K562 (cell line): ENCODE results near the gene MS4A6E. TPM values are rescaled to one million over a fixed set of nuclear protein-coding genes. Genes with fewer than 3 reads are reported as not detected.

Source experiments
- ATAC-seq: fragments of 200-7000 bp; cut with Tn5 transposase; 3 replicates; pipeline ENCODE4 v1.9.1; 2020; ENCODE audit warnings: moderate library complexity
- BruUV-seq: library from RNA; stranded (reverse); fragments of 400-500 nt; replicated peaks from 2 replicates; lab custom pipeline; 2021; lab: Mats Ljungman, UMichigan
- CTCF ChIA-PET: fragments of 300-600 bp; formaldehyde crosslinking; extraction: SDS; loops from one replicate; lab custom pipeline; 2021; ENCODE audit warnings: low intra/inter-chr PET ratio; lab: Yijun Ruan, JAX
- POLR2A ChIA-PET: fragments of 300-600, 350-650 bp; sonication (Branson Sonifier 250); formaldehyde crosslinking; extraction: SDS; loops from one replicate; lab custom pipeline; 2021; ENCODE audit warnings: antibody characterized with exemption, inconsistent platforms; lab: Yijun Ruan, JAX
- DNase-seq, 4 experiments: peaks; one replicate each; pipeline versions ENCODE4 v3.0.0 to v3.0.0-alpha.2; 2011 to 2018; ENCODE audit warnings: low spot score in 3 of 4, mixed read lengths in 3 of 4; ENCODE audit errors: extremely low read depth in 1 of 4
- FAIRE-seq: peaks from 2 replicates; lab custom pipeline; 2011; peaks lifted over from hg19 to GRCh38; lab: Jason Lieb, UNC
- H2AFZ ChIP-seq: 2 replicates; pipeline ENCODE4 v1.6.0; 2011; ENCODE audit warnings: low read depth, low read length, control low read depth, inconsistent platforms
- H3K27ac ChIP-seq: fragments of 200-600 bp; 3 replicates; pipeline ENCODE4 v1.8.0; 2011; ENCODE audit warnings: low read depth, mild to moderate bottlenecking, control low read depth, inconsistent platforms, low read length, moderate library complexity, mixed read lengths; ENCODE audit errors: extremely low read depth
- H3K27me3 ChIP-seq, 2 experiments: fragments of 300-600 bp in 1 of 2; 2 replicates in 1 of 2; 3 replicates in 1 of 2; pipeline versions ENCODE4 v1.6.0 to v1.8.0; 2011; ENCODE audit warnings: inconsistent platforms in 2 of 2, low read length in 2 of 2, mild to moderate bottlenecking in 1 of 2, mixed read lengths in 1 of 2, moderate library complexity in 1 of 2; ENCODE audit not compliant: control insufficient read depth in 2 of 2, insufficient read depth in 2 of 2
- H3K36me3 ChIP-seq: fragments of 300-600 bp; 3 replicates; pipeline ENCODE4 v1.8.0; 2011; ENCODE audit warnings: mild to moderate bottlenecking, low read length, inconsistent platforms; ENCODE audit not compliant: control insufficient read depth, insufficient read depth
- H3K4me1 ChIP-seq, 2 experiments: fragments of 200-600 bp in 1 of 2; replicated peaks in 1 of 2; 2 replicates in 1 of 2; 3 replicates in 1 of 2; pipeline versions ENCODE4 v1.5.1 to v1.8.0; 2011; ENCODE audit warnings: inconsistent platforms in 2 of 2, low read length in 2 of 2, mild to moderate bottlenecking in 1 of 2, mixed read lengths in 1 of 2, moderate library complexity in 1 of 2; ENCODE audit not compliant: control insufficient read depth in 2 of 2, insufficient read depth in 2 of 2
- H3K4me2 ChIP-seq: 2 replicates; pipeline ENCODE4 v1.6.1; 2011; ENCODE audit warnings: low read length, control low read depth, inconsistent platforms, mixed read lengths; ENCODE audit not compliant: insufficient read depth
- H3K4me3 ChIP-seq: fragments of 200-600 bp; sonication (generic), shearing (Covaris generic); 2 replicates; pipeline ENCODE4 v1.5.1; 2016; ENCODE audit warnings: control low read depth, inconsistent platforms
- H3K79me2 ChIP-seq: fragments of 200-600 bp; 3 replicates; pipeline ENCODE4 v1.8.0; 2011; ENCODE audit warnings: low read length, inconsistent platforms; ENCODE audit not compliant: control insufficient read depth, insufficient read depth
- H3K9ac ChIP-seq, 2 experiments: 2 replicates each; pipeline versions ENCODE4 v1.6.0 to v1.6.1; 2011; ENCODE audit warnings: low read depth in 2 of 2, low read length in 2 of 2, control low read depth in 1 of 2, inconsistent platforms in 1 of 2, mild to moderate bottlenecking in 1 of 2, mixed read lengths in 1 of 2; ENCODE audit not compliant: insufficient read depth in 1 of 2
- H3K9me1 ChIP-seq: one replicate; pipeline ENCODE4 v1.6.0; 2011; ENCODE audit warnings: inconsistent platforms, mild to moderate bottlenecking, low read length, moderate library complexity; ENCODE audit not compliant: control insufficient read depth, insufficient read depth
- H3K9me3 ChIP-seq: replicated peaks from 2 replicates; pipeline ENCODE4 v1.5.1; 2011; ENCODE audit warnings: low read depth, low read length, inconsistent platforms; ENCODE audit not compliant: control insufficient read depth, insufficient read depth
- H4K20me1 ChIP-seq: replicated peaks from 2 replicates; pipeline ENCODE4 v1.6.1; 2011; ENCODE audit warnings: low read length, inconsistent platforms, mixed read lengths; ENCODE audit not compliant: control insufficient read depth, insufficient read depth
- CBX8 ChIP-seq: fragments of 200-600 bp; sonication (generic); IDR thresholded peaks from 2 replicates; pipeline ENCODE4 v1.6.1; 2012; ENCODE audit warnings: borderline replicate concordance, mixed run types, low read depth, mild to moderate bottlenecking, moderate library complexity, mixed read lengths, low read length, control low read depth, inconsistent platforms; ENCODE audit not compliant: poor library complexity, severe bottlenecking; ENCODE audit errors: extremely low read depth
- FOXJ3 ChIP-seq: sonication (generic); formaldehyde crosslinking; IDR thresholded peaks from 2 replicates; pipeline ENCODE4 v1.4.0; 2020; ENCODE audit warnings: mild to moderate bottlenecking, missing genetic modification reagents
- NCOA4 ChIP-seq: fragments of 450-650 bp; IDR thresholded peaks from 2 replicates; pipeline ENCODE4 v1.6.1; 2018; ENCODE audit warnings: mild to moderate bottlenecking; ENCODE audit not compliant: partially characterized antibody
- PHF21A ChIP-seq: fragments of 450-650 bp; IDR thresholded peaks from 2 replicates; pipeline ENCODE4 v1.6.1; 2017; ENCODE audit warnings: low read depth, borderline replicate concordance
- PRPF4 ChIP-seq: fragments of 200-400 bp; formaldehyde crosslinking; IDR thresholded peaks from one replicate; pipeline ENCODE4 v1.6.1; 2017; ENCODE audit warnings: low read length, low read depth, mild to moderate bottlenecking; ENCODE audit not compliant: insufficient read depth, poor library complexity, severe bottlenecking
- SIN3A ChIP-seq, 2 experiments: fragments of 150-350 bp in 1 of 2; IDR thresholded peaks; 2 replicates each; pipeline ENCODE4 v1.6.1; 2011 to 2016; ENCODE audit warnings: borderline replicate concordance in 2 of 2, low read depth in 2 of 2, low read length in 2 of 2, mild to moderate bottlenecking in 2 of 2, moderate library complexity in 2 of 2; ENCODE audit not compliant: control insufficient read depth in 1 of 2
- ZNF224 ChIP-seq: sonication (generic); formaldehyde crosslinking; IDR thresholded peaks from 2 replicates; pipeline ENCODE4 v1.8.0; 2022; ENCODE audit warnings: mild to moderate bottlenecking, missing genetic modification reagents
- ZNF436 ChIP-seq: fragments of 250-450, 450-650 bp; sonication (Bioruptor Pico); formaldehyde crosslinking; IDR thresholded peaks from 2 replicates; pipeline ENCODE4 v1.7.0; 2020; ENCODE audit warnings: mild to moderate bottlenecking
- ZNF699 ChIP-seq: fragments of 250-450 bp; sonication (Bioruptor Pico); IDR thresholded peaks from 2 replicates; pipeline ENCODE4 v1.8.0; 2021; ENCODE audit warnings: mild to moderate bottlenecking, moderate library complexity; ENCODE audit not compliant: insufficient replicate concordance
- WGBS: fragments of 100-300 bp; shearing (Covaris generic); methylation state at CpG from one replicate; pipeline ENCODE4 v1.1.6; 2016; ENCODE audit warnings: low coverage, mixed read lengths; ENCODE audit not compliant: insufficient coverage; ENCODE audit errors: missing lambda C conversion rate; 5-methylcytosine and 5-hydroxymethylcytosine counted together
- in situ Hi-C: fragments of 300-500 bp; cut with MboI; formaldehyde crosslinking; loops from 4 replicates; pipeline ENCODE4 v1.15.0; 2018; ENCODE audit warnings: inconsistent platforms, mixed read lengths
- intact Hi-C: fragments of 100-400 bp; cut with micrococcal nuclease; formaldehyde crosslinking; loops from 2 replicates; pipeline ENCODE4 v1.14.2; 2022
- polyA plus RNA-seq, 8 experiments: library from polyadenylated mRNA; depleted of rRNA in 4 of 8; stranded (reverse) in 5 of 8; unstranded in 3 of 8; fragments of >200 nt; fragmentation: Nextera tagmentation in 2 of 8; fragmentation: Illumina TruSeq in 1 of 8; extraction: Ambion mirVana in 2 of 8; extraction: Trizol in 1 of 8; gene quantifications; 2 replicates each; pipeline versions ENCODE4 v1.2.1 to v1.2.3, GENCODE V29; 2011 to 2014; ENCODE audit warnings: inconsistent platforms in 1 of 8, missing spikeins in 1 of 8
- total RNA-seq, 7 experiments: library from RNA; depleted of rRNA in 6 of 7; stranded (reverse); fragments of >200 nt in 6 of 7; fragmentation: Illumina TruSeq in 2 of 7; extraction: Trizol in 2 of 7; gene quantifications; 2 replicates each; pipeline versions ENCODE4 v1.2.1 to v1.2.3, GENCODE V29; 2011 to 2021; ENCODE audit warnings: low replicate concordance in 1 of 7
- TF ChIP-seq, protein P1 (sequence below): sonication (generic); formaldehyde crosslinking; IDR thresholded peaks from 2 replicates; pipeline ENCODE4 v1.8.0; 2022; ENCODE audit warnings: missing genetic modification reagents, mild to moderate bottlenecking, borderline replicate concordance
- TF ChIP-seq, protein P2 (sequence below): fragments of 450-650 bp; formaldehyde crosslinking; IDR thresholded peaks from 2 replicates; pipeline ENCODE4 v1.4.0; 2020; ENCODE audit warnings: mild to moderate bottlenecking

The MS4A6E gene
- total and polyA plus RNA-seq, 9 of the 15 experiments (the other 6 are each of a cell fraction or from before 2014, with no cell fraction given) = 0.13 to 0.15 TPM; not detected in 7

DNA sequence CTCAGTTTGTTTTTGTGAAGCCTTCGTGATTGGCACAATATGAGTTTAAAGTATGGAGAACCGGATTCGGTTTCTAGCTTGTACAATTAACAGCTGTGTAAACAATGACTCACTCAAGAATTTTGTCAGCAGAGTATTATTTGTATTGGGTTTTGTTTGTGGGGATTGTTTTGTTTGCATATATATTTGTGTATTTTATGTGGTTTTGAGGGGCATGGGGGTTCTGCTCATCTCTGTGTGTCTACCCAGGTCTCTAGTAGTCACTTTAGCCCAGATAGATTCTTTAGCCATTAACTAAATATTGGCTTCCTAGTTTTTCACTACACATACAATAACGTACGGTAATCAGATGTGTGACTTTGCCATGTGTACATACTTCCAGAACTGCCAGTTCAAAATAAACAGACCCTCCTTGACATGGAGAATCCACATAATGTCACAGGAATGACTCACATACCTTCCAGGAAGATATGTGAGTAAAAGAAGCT lies 43.8 kb downstream of the MS4A6E start (continued):
- TF ChIP-seq CBX8 (no peak), SIN3A (IDR thresholded peaks at IDR 0.05; ENCODE audit: borderline replicate concordance in 2 of 2, control insufficient read depth in 1 of 2, low read depth in 2 of 2, low read length in 2 of 2) (no peak), ZNF436 (CRISPR knock-in tag) (no peak)
- TF ChIP-seq, protein P1, sequence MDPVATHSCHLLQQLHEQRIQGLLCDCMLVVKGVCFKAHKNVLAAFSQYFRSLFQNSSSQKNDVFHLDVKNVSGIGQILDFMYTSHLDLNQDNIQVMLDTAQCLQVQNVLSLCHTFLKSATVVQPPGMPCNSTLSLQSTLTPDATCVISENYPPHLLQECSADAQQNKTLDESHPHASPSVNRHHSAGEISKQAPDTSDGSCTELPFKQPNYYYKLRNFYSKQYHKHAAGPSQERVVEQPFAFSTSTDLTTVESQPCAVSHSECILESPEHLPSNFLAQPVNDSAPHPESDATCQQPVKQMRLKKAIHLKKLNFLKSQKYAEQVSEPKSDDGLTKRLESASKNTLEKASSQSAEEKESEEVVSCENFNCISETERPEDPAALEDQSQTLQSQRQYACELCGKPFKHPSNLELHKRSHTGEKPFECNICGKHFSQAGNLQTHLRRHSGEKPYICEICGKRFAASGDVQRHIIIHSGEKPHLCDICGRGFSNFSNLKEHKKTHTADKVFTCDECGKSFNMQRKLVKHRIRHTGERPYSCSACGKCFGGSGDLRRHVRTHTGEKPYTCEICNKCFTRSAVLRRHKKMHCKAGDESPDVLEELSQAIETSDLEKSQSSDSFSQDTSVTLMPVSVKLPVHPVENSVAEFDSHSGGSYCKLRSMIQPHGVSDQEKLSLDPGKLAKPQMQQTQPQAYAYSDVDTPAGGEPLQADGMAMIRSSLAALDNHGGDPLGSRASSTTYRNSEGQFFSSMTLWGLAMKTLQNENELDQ (CRISPR knock-in tag) = no peak

DNA sequence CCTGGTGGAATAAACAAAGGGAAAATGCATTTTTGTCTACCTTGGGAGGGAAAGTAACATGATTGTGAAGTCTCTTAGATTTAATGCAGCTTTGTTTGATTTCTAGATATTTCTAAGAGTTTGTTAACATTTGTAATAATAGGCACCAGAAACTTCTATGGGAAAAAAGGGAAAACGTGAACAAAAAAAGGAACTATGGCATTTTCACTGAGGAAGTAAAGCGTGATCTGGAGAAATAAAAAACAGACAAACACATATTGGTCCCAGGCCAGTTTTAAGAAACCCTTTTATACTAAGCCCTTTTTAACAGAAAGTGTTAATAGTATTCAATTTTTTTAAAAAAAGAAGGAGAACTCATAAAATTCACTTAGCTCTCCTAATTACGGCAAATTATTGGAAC lies 44.3 kb downstream of the MS4A6E start:
- 0% methylated on average over 3 of the region's 3 CpGs for WGBS
- no peak overlapping the region for H3K27ac ChIP-seq
- no peak overlapping the region for H3K4me2 ChIP-seq
- H3K9me1 ChIP-seq = no peaks in the 10 kb centered on the region
- H4K20me1 ChIP-seq = no peaks in the 10 kb centered on the region
- DNase-seq (no peak), FAIRE-seq (no peak), ATAC-seq (no peak)
- no peak overlapping the region for H3K4me3 ChIP-seq
- H3K27me3 ChIP-seq = peaks cover 0 to 13% of the 10 kb centered on the region in 2 experiments; a peak in 2 of 5 replicates
- ChIA-PET CTCF (no interaction called here), POLR2A (no interaction called here)
- H2AFZ ChIP-seq = no peak overlapping the region
- in situ Hi-C loops = no loop called here
- H3K79me2 ChIP-seq = no peaks in the 10 kb centered on the region
- intact Hi-C loops = no loop called here
- BruUV-seq = no TSS peak
- no peak for TF ChIP-seq ZNF224 (CRISPR knock-in tag)
- no peak for TF ChIP-seq PRPF4
- no peak for TF ChIP-seq FOXJ3 (CRISPR knock-in tag)
- TF ChIP-seq, protein P2, sequence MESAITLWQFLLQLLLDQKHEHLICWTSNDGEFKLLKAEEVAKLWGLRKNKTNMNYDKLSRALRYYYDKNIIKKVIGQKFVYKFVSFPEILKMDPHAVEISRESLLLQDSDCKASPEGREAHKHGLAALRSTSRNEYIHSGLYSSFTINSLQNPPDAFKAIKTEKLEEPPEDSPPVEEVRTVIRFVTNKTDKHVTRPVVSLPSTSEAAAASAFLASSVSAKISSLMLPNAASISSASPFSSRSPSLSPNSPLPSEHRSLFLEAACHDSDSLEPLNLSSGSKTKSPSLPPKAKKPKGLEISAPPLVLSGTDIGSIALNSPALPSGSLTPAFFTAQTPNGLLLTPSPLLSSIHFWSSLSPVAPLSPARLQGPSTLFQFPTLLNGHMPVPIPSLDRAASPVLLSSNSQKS (CRISPR knock-in tag) = no peak
- no peak for TF ChIP-seq ZNF699 (CRISPR knock-in tag)
- no peak for TF ChIP-seq PHF21A
- TF ChIP-seq NCOA4 = no peak
- H3K36me3 ChIP-seq = no peaks in the 10 kb centered on the region
- no peak overlapping the region for H3K9ac ChIP-seq
- no peaks in the 10 kb centered on the region for H3K4me1 ChIP-seq
- no peaks in the 10 kb centered on the region for H3K9me3 ChIP-seq
